HCT116 (cell line): ENCODE results near the gene ITPR1. TPM values are rescaled to one million over a fixed set of nuclear protein-coding genes. Genes with fewer than 3 reads are reported as not detected.

Experiments
- ATAC-seq: fragments of 200-7000 bp; cut with Tn5 transposase; 2 replicates; pipeline ENCODE4 v1.9.1; 2020; ENCODE audit warnings: mild to moderate bottlenecking, moderate library complexity
- BruUV-seq: library from RNA; stranded (reverse); fragments of 400-500 nt; replicated peaks from 2 replicates; lab custom pipeline; 2021; lab: Mats Ljungman, UMichigan
- CTCF ChIA-PET: fragments of 300-600 bp; sonication (Branson Sonifier 250); formaldehyde crosslinking; loops from one replicate; lab custom pipeline; 2021; ENCODE audit warnings: antibody characterized with exemption; lab: Charles Lee
- POLR2A ChIA-PET: fragments of 300-600, 350-600 bp; sonication (Branson Sonifier 250); formaldehyde crosslinking; loops from one replicate; lab custom pipeline; 2021; ENCODE audit warnings: antibody characterized with exemption; lab: Charles Lee
- RAD21 ChIA-PET, 2 experiments: fragments of 300-600 bp; sonication (Branson Sonifier 250); formaldehyde crosslinking; loops; one replicate each; lab custom pipeline; 2023; ENCODE audit warnings: low total read pairs in 2 of 2; ENCODE audit not compliant: uncharacterized antibody in 2 of 2, unreplicated experiment in 2 of 2, low non-redundant PET in 1 of 2; lab: Charles Lee
- DNase-seq: peaks from one replicate; pipeline ENCODE4 v3.0.0-alpha.2; 2010; ENCODE audit warnings: low read depth, low spot score
- H2AFZ ChIP-seq: fragments of 200-600 bp; shearing (Covaris generic), sonication (generic); 2 replicates; pipeline ENCODE4 v1.6.1; 2017; ENCODE audit warnings: low read depth, mixed run types, mixed read lengths, antibody characterized with exemption, low read length; ENCODE audit not compliant: poor library complexity, severe bottlenecking
- H3K27ac ChIP-seq: 2 replicates; pipeline ENCODE4 v1.5.1; 2012; ENCODE audit warnings: low read depth, low read length
- H3K27me3 ChIP-seq: fragments of 200-600 bp; sonication (generic); 2 replicates; pipeline ENCODE4 v1.6.1; 2016; ENCODE audit warnings: mixed run types, low read length, mixed read lengths; ENCODE audit not compliant: insufficient read depth
- H3K36me3 ChIP-seq, 2 experiments: fragments of 200-500 bp in 1 of 2; fragments of 200-600 bp in 1 of 2; sonication (Bioruptor generic) in 1 of 2; sonication (generic) in 1 of 2; 2 replicates each; pipeline versions ENCODE4 v1.5.1 to v1.6.1; 2014 to 2016; ENCODE audit warnings: low read length in 2 of 2, inconsistent platforms in 1 of 2, mixed read lengths in 1 of 2, mixed run types in 1 of 2; ENCODE audit not compliant: insufficient read depth in 2 of 2, control insufficient read depth in 1 of 2
- H3K4me1 ChIP-seq, 2 experiments: fragments of 200-600 bp in 1 of 2; sonication (generic) in 1 of 2; 2 replicates each; pipeline versions ENCODE4 v1.5.1 to v1.6.1; 2012 to 2017; ENCODE audit warnings: low read length in 2 of 2, inconsistent platforms in 1 of 2, mild to moderate bottlenecking in 1 of 2, mixed read lengths in 1 of 2, mixed run types in 1 of 2, moderate library complexity in 1 of 2; ENCODE audit not compliant: insufficient read depth in 2 of 2, control insufficient read depth in 1 of 2
- H3K4me2 ChIP-seq: fragments of 200-600 bp; sonication (generic); 2 replicates; pipeline ENCODE4 v1.6.1; 2017; ENCODE audit warnings: mixed run types, low read length, mixed read lengths
- H3K4me3 ChIP-seq, 2 experiments: fragments of 200-600 bp in 1 of 2; sonication (generic) in 1 of 2; replicated peaks in 1 of 2; 2 replicates each; pipeline ENCODE4 v1.5.1; 2011 to 2016; ENCODE audit warnings: low read length in 2 of 2, control low read depth in 1 of 2, low read depth in 1 of 2, mild to moderate bottlenecking in 1 of 2, mixed read lengths in 1 of 2, mixed run types in 1 of 2
- H3K79me2 ChIP-seq: fragments of 200-600 bp; sonication (generic); 2 replicates; pipeline ENCODE4 v1.6.1; 2017; ENCODE audit warnings: mild to moderate bottlenecking, mixed run types, low read length, moderate library complexity, mixed read lengths; ENCODE audit not compliant: insufficient read depth
- H3K9ac ChIP-seq: fragments of 200-600 bp; sonication (generic); 2 replicates; pipeline ENCODE4 v1.6.1; 2016; ENCODE audit warnings: low read length, mixed read lengths
- H3K9me2 ChIP-seq: fragments of 200-600 bp; sonication (generic), shearing (Covaris generic); 2 replicates; pipeline ENCODE4 v1.6.1; 2017; ENCODE audit warnings: mixed run types, mild to moderate bottlenecking, moderate library complexity; ENCODE audit not compliant: insufficient read depth
- H3K9me3 ChIP-seq, 2 experiments: fragments of 200-500 bp in 1 of 2; fragments of 200-600 bp in 1 of 2; sonication (Bioruptor generic) in 1 of 2; sonication (generic) in 1 of 2; 2 replicates each; pipeline ENCODE4 v1.6.1; 2014 to 2017; ENCODE audit warnings: low read length in 2 of 2, mixed read lengths in 2 of 2, inconsistent platforms in 1 of 2, low read depth in 1 of 2, mild to moderate bottlenecking in 1 of 2, mixed run types in 1 of 2, moderate library complexity in 1 of 2; ENCODE audit not compliant: control insufficient read depth in 1 of 2, insufficient read depth in 1 of 2
- H4K20me1 ChIP-seq: fragments of 200-600 bp; sonication (generic), shearing (Covaris generic); 2 replicates; pipeline ENCODE4 v1.6.1; 2017; ENCODE audit warnings: mixed run types, mild to moderate bottlenecking, moderate library complexity; ENCODE audit not compliant: insufficient read depth
- ATF3 ChIP-seq: IDR thresholded peaks from 2 replicates; pipeline ENCODE4 v1.6.1; 2012
- EGR1 ChIP-seq: IDR thresholded peaks from 2 replicates; pipeline ENCODE4 v1.6.1; 2012; ENCODE audit warnings: low read depth
- EZH2 ChIP-seq: fragments of 200-600 bp; sonication (generic); IDR thresholded peaks from 2 replicates; pipeline ENCODE4 v1.6.1; 2017; ENCODE audit warnings: antibody characterized with exemption, mixed run types
- FOSL1 ChIP-seq: IDR thresholded peaks from 2 replicates; pipeline ENCODE4 v1.6.1; 2012; ENCODE audit warnings: low read depth
- JUND ChIP-seq: IDR thresholded peaks from 2 replicates; pipeline ENCODE4 v1.6.1; 2012
- POLR2AphosphoS5 ChIP-seq: IDR thresholded peaks from 2 replicates; pipeline ENCODE4 v1.6.1; 2011; ENCODE audit warnings: mild to moderate bottlenecking, low read depth, low read length, moderate library complexity
- TCF7L2 ChIP-seq: IDR thresholded peaks from 2 replicates; pipeline ENCODE4 v1.7.0; 2011; ENCODE audit warnings: borderline replicate concordance, inconsistent platforms; ENCODE audit not compliant: insufficient read depth, insufficient read length; ENCODE audit errors: extremely low read depth
- ZNF274 ChIP-seq: fragments of 200-500 bp; sonication (Bioruptor generic); IDR thresholded peaks from 2 replicates; pipeline ENCODE4 v1.6.1; 2014; ENCODE audit warnings: mild to moderate bottlenecking, low read depth, low read length, inconsistent platforms
- intact Hi-C: fragments of 100-400 bp; cut with micrococcal nuclease; formaldehyde crosslinking; loops from 2 replicates; pipeline ENCODE4 v1.10.0; 2022
- total RNA-seq: library from RNA; stranded (reverse); gene quantifications from one replicate; pipeline ENCODE4 v1.2.1, GENCODE V29; 2021; ENCODE audit not compliant: unreplicated experiment
- TF ChIP-seq, protein P1 (sequence below), 3 experiments: fragments of 200-600 bp in 1 of 3; sonication (generic) in 1 of 3; IDR thresholded peaks in 2 of 3; conservative IDR thresholded peaks in 1 of 3; 2 replicates each; pipeline ENCODE4 v1.5.1; 2012 to 2017; ENCODE audit warnings: low read depth in 2 of 3, low read length in 2 of 3, antibody characterized with exemption in 1 of 3, borderline replicate concordance in 1 of 3, control low read depth in 1 of 3, mild to moderate bottlenecking in 1 of 3, mixed read lengths in 1 of 3, mixed run types in 1 of 3, moderate library complexity in 1 of 3; ENCODE audit not compliant: insufficient read depth in 1 of 3
- TF ChIP-seq, protein P2 (sequence below): IDR thresholded peaks from 2 replicates; pipeline ENCODE4 v1.6.1; 2011; ENCODE audit warnings: mild to moderate bottlenecking, low read length, moderate library complexity; ENCODE audit not compliant: insufficient replicate concordance; ENCODE audit errors: extremely low read depth
- TF ChIP-seq, protein P3 (sequence below): IDR thresholded peaks from 2 replicates; pipeline ENCODE4 v1.6.1; 2012

ITPR1 gene
- total RNA-seq, 1 experiment from 2014 or later = 9.2 TPM

- Histone ChIP-seq H3K27ac (no peak overlapping the region), H3K4me1 (no peaks in the 10 kb centered on the region), H3K79me2 (no peaks in the 10 kb centered on the region), H3K9ac (no peak overlapping the region), H3K4me3 (no peak overlapping the region), H3K27me3 (no peaks in the 10 kb centered on the region), H3K36me3 (no peaks in the 10 kb centered on the region), H3K4me2 (no peak overlapping the region), H2AFZ (no peak overlapping the region), H3K9me3 (no peaks in the 10 kb centered on the region), H3K9me2 (no peaks in the 10 kb centered on the region), H4K20me1 (no peaks in the 10 kb centered on the region)
- ATAC-seq = no peak
- BruUV-seq = no TSS peak
- ChIA-PET RAD21 (no interaction called here), CTCF (no interaction called here), POLR2A (no interaction called here)
- DNase-seq = no peak
- intact Hi-C loops = no loop called here
- TF ChIP-seq ATF3 (no peak), EZH2 (no peak), EGR1 (no peak), FOSL1 (no peak), POLR2AphosphoS5 (no peak), JUND (no peak), ZNF274 (no peak), TCF7L2 (no peak)
- TF ChIP-seq, protein P1, sequence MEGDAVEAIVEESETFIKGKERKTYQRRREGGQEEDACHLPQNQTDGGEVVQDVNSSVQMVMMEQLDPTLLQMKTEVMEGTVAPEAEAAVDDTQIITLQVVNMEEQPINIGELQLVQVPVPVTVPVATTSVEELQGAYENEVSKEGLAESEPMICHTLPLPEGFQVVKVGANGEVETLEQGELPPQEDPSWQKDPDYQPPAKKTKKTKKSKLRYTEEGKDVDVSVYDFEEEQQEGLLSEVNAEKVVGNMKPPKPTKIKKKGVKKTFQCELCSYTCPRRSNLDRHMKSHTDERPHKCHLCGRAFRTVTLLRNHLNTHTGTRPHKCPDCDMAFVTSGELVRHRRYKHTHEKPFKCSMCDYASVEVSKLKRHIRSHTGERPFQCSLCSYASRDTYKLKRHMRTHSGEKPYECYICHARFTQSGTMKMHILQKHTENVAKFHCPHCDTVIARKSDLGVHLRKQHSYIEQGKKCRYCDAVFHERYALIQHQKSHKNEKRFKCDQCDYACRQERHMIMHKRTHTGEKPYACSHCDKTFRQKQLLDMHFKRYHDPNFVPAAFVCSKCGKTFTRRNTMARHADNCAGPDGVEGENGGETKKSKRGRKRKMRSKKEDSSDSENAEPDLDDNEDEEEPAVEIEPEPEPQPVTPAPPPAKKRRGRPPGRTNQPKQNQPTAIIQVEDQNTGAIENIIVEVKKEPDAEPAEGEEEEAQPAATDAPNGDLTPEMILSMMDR (IDR thresholded peaks at IDR 0.05 in 2 of 3, conservative IDR thresholded peaks at IDR 0.05 in 1 of 3; ENCODE audit: borderline replicate concordance in 1 of 3, insufficient read depth in 1 of 3, low read depth in 2 of 3, low read length in 2 of 3) = no peak
- TF ChIP-seq, protein P2, sequence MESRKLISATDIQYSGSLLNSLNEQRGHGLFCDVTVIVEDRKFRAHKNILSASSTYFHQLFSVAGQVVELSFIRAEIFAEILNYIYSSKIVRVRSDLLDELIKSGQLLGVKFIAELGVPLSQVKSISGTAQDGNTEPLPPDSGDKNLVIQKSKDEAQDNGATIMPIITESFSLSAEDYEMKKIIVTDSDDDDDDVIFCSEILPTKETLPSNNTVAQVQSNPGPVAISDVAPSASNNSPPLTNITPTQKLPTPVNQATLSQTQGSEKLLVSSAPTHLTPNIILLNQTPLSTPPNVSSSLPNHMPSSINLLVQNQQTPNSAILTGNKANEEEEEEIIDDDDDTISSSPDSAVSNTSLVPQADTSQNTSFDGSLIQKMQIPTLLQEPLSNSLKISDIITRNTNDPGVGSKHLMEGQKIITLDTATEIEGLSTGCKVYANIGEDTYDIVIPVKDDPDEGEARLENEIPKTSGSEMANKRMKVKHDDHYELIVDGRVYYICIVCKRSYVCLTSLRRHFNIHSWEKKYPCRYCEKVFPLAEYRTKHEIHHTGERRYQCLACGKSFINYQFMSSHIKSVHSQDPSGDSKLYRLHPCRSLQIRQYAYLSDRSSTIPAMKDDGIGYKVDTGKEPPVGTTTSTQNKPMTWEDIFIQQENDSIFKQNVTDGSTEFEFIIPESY = no peak
- TF ChIP-seq, protein P3, sequence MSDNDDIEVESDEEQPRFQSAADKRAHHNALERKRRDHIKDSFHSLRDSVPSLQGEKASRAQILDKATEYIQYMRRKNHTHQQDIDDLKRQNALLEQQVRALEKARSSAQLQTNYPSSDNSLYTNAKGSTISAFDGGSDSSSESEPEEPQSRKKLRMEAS = no peak
These were observed 185.2 kb downstream of the ITPR1 start for GRCh38 chr3:4678320-4678719.
